GM12891 (cell line): ENCODE results near the gene ARSG.

ENCODE experiments used
- DNase-seq: peaks from one replicate; pipeline ENCODE4 v3.0.0; 2011; ENCODE audit warnings: low spot score; ENCODE audit not compliant: insufficient read length
- FAIRE-seq: peaks from 2 replicates; lab custom pipeline; 2011; peaks lifted over from hg19 to GRCh38; lab: Jason Lieb, UNC
- PAX5 ChIP-seq: IDR thresholded peaks from 2 replicates; pipeline ENCODE4 v1.6.1; 2011; ENCODE audit warnings: low read length, moderate library complexity, mild to moderate bottlenecking; ENCODE audit not compliant: insufficient read depth, severe bottlenecking
- POLR2A ChIP-seq: IDR thresholded peaks from 2 replicates; pipeline ENCODE4 v1.6.1; 2011; ENCODE audit warnings: low read depth, low read length, control low read depth
- POLR2AphosphoS5 ChIP-seq: IDR thresholded peaks from 2 replicates; pipeline ENCODE4 v1.6.1; 2011; ENCODE audit warnings: low read depth, low read length, control low read depth
- POU2F2 ChIP-seq: IDR thresholded peaks from 2 replicates; pipeline ENCODE4 v1.6.1; 2011; ENCODE audit warnings: low read depth, mild to moderate bottlenecking, control low read depth, low read length, moderate library complexity
- SPI1 ChIP-seq: IDR thresholded peaks from 2 replicates; pipeline ENCODE4 v1.6.1; 2011; ENCODE audit warnings: low read depth, low read length, control low read depth
- TAF1 ChIP-seq: IDR thresholded peaks from 2 replicates; pipeline ENCODE4 v1.6.1; 2011; ENCODE audit warnings: low read depth, low read length, control low read depth

Gene ARSG

GRCh38 chr17:68424861-68425260 lies 133.6 kb downstream of the ARSG start:
- TF ChIP-seq POU2F2 (no peak), POLR2A (no peak), PAX5 (no peak), POLR2AphosphoS5 (no peak), SPI1 (no peak), TAF1 (no peak)
- no peak for FAIRE-seq
- DNase-seq: no peak

- no peak for DNase-seq
- no peak for FAIRE-seq
- TF ChIP-seq POU2F2: no peak
- no peak for TF ChIP-seq SPI1
- no peak for TF ChIP-seq PAX5
- TF ChIP-seq POLR2A: no peak
- no peak for TF ChIP-seq TAF1
- no peak for TF ChIP-seq POLR2AphosphoS5
These were observed 134.7 kb downstream of the ARSG start for GRCh38 chr17:68425979-68426378.

- FAIRE-seq (no peak), DNase-seq (no peak)
- TF ChIP-seq SPI1 (no peak), PAX5 (no peak), TAF1 (no peak), POLR2AphosphoS5 (no peak), POLR2A (no peak), POU2F2 (no peak)
These were observed 136.3 kb downstream of the ARSG start for GRCh38 chr17:68427575-68427974.

GRCh38 chr17:68428498-68429172 lies 137.3 kb downstream of the ARSG start:
- FAIRE-seq: no peak

GRCh38 chr17:68429881-68430280 lies 138.6 kb downstream of the ARSG start:
- no peak for TF ChIP-seq SPI1
- TF ChIP-seq POLR2AphosphoS5: no peak
- TF ChIP-seq POLR2A: no peak
- no peak for TF ChIP-seq POU2F2
- no peak for TF ChIP-seq TAF1
- TF ChIP-seq PAX5: no peak
- no peak for DNase-seq
- no peak for FAIRE-seq

More at GRCh38 chr17:68428498-68429172, 137.3 kb downstream of the ARSG start:
- no peak for DNase-seq
- TF ChIP-seq TAF1 (no peak), POLR2A (no peak), SPI1 (no peak), POU2F2 (no peak), POLR2AphosphoS5 (no peak), PAX5 (no peak)

- FAIRE-seq: no peak
- no peak for DNase-seq
- TF ChIP-seq TAF1: no peak
- no peak for TF ChIP-seq POLR2AphosphoS5
- TF ChIP-seq POLR2A: no peak
- no peak for TF ChIP-seq SPI1
- TF ChIP-seq POU2F2: no peak
- TF ChIP-seq PAX5: no peak
These were observed 139.8 kb downstream of the ARSG start for GRCh38 chr17:68431045-68431608.

- TF ChIP-seq PAX5 (no peak), POU2F2 (no peak), SPI1 (no peak)
- no peak for FAIRE-seq
- no peak for DNase-seq
These were observed 140.4 kb downstream of the ARSG start for GRCh38 chr17:68431661-68432071.

- TF ChIP-seq POLR2A: no peak
- TF ChIP-seq POLR2AphosphoS5: no peak
- TF ChIP-seq PAX5: no peak
- TF ChIP-seq TAF1: no peak
- TF ChIP-seq POU2F2: no peak
- no peak for TF ChIP-seq SPI1
- no peak for FAIRE-seq
- DNase-seq: no peak
These were observed 141.0 kb downstream of the ARSG start for GRCh38 chr17:68432086-68432864.

- TF ChIP-seq PAX5 (no peak), POU2F2 (no peak), TAF1 (no peak), POLR2A (no peak), POLR2AphosphoS5 (no peak), SPI1 (no peak)
- FAIRE-seq (no peak), DNase-seq (no peak)
These were observed 141.9 kb downstream of the ARSG start for GRCh38 chr17:68433211-68433610.
